Tibial artery (tissue), 4 donors: ENCODE measurements around the gene KRT76.

Experiments
- DNase-seq, 2 donors: peaks; one replicate each; pipeline ENCODE4 v3.0.0-alpha.2; 2019
- H3K27ac ChIP-seq, 2 donors: fragments of 200-600 bp; sonication (generic) in 1 of 2; 1 replicate in 1 of 2; 2 replicates in 1 of 2; pipeline ENCODE4 v1.5.1; 2018 to 2019; ENCODE audit warnings: mild to moderate bottlenecking in 1 of 2
- H3K27me3 ChIP-seq, 2 donors: fragments of 200-600 bp; sonication (generic) in 1 of 2; one replicate each; pipeline versions ENCODE4 v1.5.1 to v1.6.0; 2016 to 2019
- H3K36me3 ChIP-seq, 3 donors: fragments of 200-600 bp; sonication (generic) in 2 of 3; one replicate each; pipeline ENCODE4 v1.5.1; 2016 to 2019; ENCODE audit warnings: mild to moderate bottlenecking in 2 of 3
- H3K4me1 ChIP-seq, 4 donors: fragments of 200-600 bp; sonication (generic) in 2 of 4; 1 replicate in 3 of 4; 2 replicates in 1 of 4; pipeline ENCODE4 v1.5.1; 2016 to 2019
- H3K4me3 ChIP-seq, 2 donors: fragments of 200-600 bp; sonication (generic) in 1 of 2; 1 replicate in 1 of 2; 2 replicates in 1 of 2; pipeline ENCODE4 v1.5.1; 2018 to 2019; ENCODE audit warnings: mild to moderate bottlenecking in 2 of 2
- H3K9me3 ChIP-seq, 3 donors: fragments of 200-600 bp; sonication (generic) in 1 of 3; one replicate each; pipeline ENCODE4 v1.5.1; 2016 to 2019
- CTCF ChIP-seq, 2 experiments: fragments of 200-600 bp in 1 of 2; fragments of 450-650 bp in 1 of 2; IDR thresholded peaks; one replicate each; pipeline ENCODE4 v1.5.1; 2017 to 2019; ENCODE audit warnings: antibody characterized with exemption in 2 of 2, mild to moderate bottlenecking in 1 of 2, moderate library complexity in 1 of 2
- intact Hi-C: fragments of 100-400 bp; cut with DNase I; formaldehyde crosslinking; loops from one replicate; pipeline ENCODE4 v1.15.0; 2023; ENCODE audit warnings: low total_unique reads

The KRT76 gene

GRCh38 chr12:52806821-52807543 is 29.8 kb upstream of the KRT76 start:
- H3K27me3 ChIP-seq: peaks cover 0 to 6% of the 10 kb centered on the region in 2 donors
- intact Hi-C loops: no loop called here
- TF ChIP-seq CTCF (IDR thresholded peaks at IDR 0.05): no peak
- H3K4me3 ChIP-seq: no peak overlapping the region
- no peaks in the 10 kb centered on the region for H3K9me3 ChIP-seq
- H3K4me1 ChIP-seq: no peaks in the 10 kb centered on the region
- no peaks in the 10 kb centered on the region for H3K36me3 ChIP-seq
- no peak for DNase-seq
- H3K27ac ChIP-seq: no peak overlapping the region

DNA sequence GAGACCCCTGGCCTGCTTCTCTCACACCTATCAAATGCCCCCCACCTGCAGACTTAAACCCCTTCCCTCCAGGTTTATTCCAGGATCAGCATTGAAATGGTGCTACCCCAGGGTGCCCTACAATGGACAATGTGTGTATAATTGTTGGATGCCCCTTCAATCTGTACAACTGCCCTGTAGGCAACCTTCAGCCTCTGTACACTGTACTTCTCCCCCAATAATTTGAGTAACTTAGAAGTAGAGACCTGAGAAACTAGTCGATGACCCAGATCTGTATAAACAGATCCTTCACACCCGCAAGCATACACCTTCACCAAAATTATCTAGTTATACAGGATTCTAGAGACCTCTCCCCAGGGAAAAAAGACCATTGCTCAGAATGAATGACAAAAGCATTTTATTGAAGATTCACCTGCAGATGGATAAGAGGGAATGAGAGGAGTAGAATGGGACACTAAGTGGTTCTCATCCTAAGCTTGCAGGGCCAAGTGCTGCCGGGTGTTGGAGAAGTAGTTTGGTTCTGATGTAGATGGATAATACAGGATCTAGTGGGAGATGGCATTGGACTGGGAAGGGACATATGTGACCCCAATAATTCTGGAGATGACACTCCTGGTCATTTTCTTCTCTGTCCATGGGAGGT is 29.1 kb upstream of the KRT76 start:
- Histone ChIP-seq H3K36me3 (no peaks in the 10 kb centered on the region), H3K4me3 (no peak overlapping the region), H3K27me3 (peaks cover 0 to 6% of the 10 kb centered on the region in 2 donors), H3K4me1 (no peaks in the 10 kb centered on the region), H3K9me3 (no peaks in the 10 kb centered on the region), H3K27ac (no peak overlapping the region)
- no peak for DNase-seq
- intact Hi-C loops: no loop called here
- TF ChIP-seq CTCF (IDR thresholded peaks at IDR 0.05): no peak

DNA sequence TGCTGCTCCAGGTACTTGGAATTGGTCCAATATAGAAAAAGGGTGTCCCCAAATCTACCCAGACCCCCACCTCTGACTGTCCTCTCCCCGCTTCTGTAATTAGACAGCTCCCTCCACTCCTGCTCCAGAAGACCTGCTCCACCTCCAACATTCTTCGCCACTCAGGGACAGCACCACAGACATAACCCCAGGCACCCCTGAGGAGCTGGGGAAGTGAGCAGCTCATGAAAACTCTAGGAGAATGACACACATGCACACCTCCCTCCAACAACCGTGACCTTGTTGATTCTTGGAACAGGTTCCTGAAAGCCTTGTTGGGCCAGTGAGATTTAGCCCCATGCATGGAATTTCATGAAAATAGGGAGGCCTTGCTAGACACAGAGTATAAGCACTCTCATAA is 28.6 kb upstream of the KRT76 start:
- TF ChIP-seq CTCF (IDR thresholded peaks at IDR 0.05): no peak
- no peak for DNase-seq
- H3K27me3 ChIP-seq: peaks cover 0 to 6% of the 10 kb centered on the region in 2 donors
- H3K36me3 ChIP-seq: no peaks in the 10 kb centered on the region
- intact Hi-C loops: no loop called here
- H3K4me3 ChIP-seq: no peak overlapping the region
- H3K9me3 ChIP-seq: no peaks in the 10 kb centered on the region
- H3K27ac ChIP-seq: no peak overlapping the region
- no peaks in the 10 kb centered on the region for H3K4me1 ChIP-seq

GRCh38 chr12:52805000-52805399 is 27.9 kb upstream of the KRT76 start:
- TF ChIP-seq CTCF (IDR thresholded peaks at IDR 0.05): no peak
- H3K4me1 ChIP-seq: no peaks in the 10 kb centered on the region
- H3K4me3 ChIP-seq: no peak overlapping the region
- H3K27ac ChIP-seq: no peak overlapping the region
- H3K27me3 ChIP-seq: peaks cover 0 to 6% of the 10 kb centered on the region in 2 donors
- H3K9me3 ChIP-seq: no peaks in the 10 kb centered on the region
- no peak for DNase-seq
- H3K36me3 ChIP-seq: no peaks in the 10 kb centered on the region
- intact Hi-C loops: no loop called here

- intact Hi-C loops: no loop called here
- Histone ChIP-seq H3K4me3 (no peak overlapping the region), H3K4me1 (no peaks in the 10 kb centered on the region), H3K27ac (no peak overlapping the region), H3K27me3 (no peaks in the 10 kb centered on the region), H3K36me3 (no peaks in the 10 kb centered on the region), H3K9me3 (no peaks in the 10 kb centered on the region)
- no peak for TF ChIP-seq CTCF (IDR thresholded peaks at IDR 0.05)
- DNase-seq: peak in 1 of 2 donors; percentile 10
Observed at GRCh38 chr12:52802442-52802841, 25.3 kb upstream of the KRT76 start.
